PC-9 (cell line): ENCODE results near the gene RPS27A.

Experiments used
- EZH2 ChIP-seq: fragments of 200-600 bp; sonication (generic); IDR thresholded peaks from 2 replicates; pipeline ENCODE4 v1.8.0; 2017; ENCODE audit warnings: antibody characterized with exemption, low read depth
- TF ChIP-seq, protein P1 (sequence below): fragments of 200-600 bp; sonication (generic); conservative IDR thresholded peaks from 2 replicates; pipeline ENCODE4 v1.6.1; 2017; ENCODE audit warnings: mixed run types, antibody characterized with exemption, mild to moderate bottlenecking, moderate library complexity

- TF ChIP-seq, protein P1, sequence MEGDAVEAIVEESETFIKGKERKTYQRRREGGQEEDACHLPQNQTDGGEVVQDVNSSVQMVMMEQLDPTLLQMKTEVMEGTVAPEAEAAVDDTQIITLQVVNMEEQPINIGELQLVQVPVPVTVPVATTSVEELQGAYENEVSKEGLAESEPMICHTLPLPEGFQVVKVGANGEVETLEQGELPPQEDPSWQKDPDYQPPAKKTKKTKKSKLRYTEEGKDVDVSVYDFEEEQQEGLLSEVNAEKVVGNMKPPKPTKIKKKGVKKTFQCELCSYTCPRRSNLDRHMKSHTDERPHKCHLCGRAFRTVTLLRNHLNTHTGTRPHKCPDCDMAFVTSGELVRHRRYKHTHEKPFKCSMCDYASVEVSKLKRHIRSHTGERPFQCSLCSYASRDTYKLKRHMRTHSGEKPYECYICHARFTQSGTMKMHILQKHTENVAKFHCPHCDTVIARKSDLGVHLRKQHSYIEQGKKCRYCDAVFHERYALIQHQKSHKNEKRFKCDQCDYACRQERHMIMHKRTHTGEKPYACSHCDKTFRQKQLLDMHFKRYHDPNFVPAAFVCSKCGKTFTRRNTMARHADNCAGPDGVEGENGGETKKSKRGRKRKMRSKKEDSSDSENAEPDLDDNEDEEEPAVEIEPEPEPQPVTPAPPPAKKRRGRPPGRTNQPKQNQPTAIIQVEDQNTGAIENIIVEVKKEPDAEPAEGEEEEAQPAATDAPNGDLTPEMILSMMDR, result no peak
- TF ChIP-seq EZH2, result no peak
Measured at GRCh38 chr2:55235724-55236538, 3.4 kb downstream of the RPS27A start.
